IPS-NIHi11 (cell line): ENCODE measurements around the gene FAM177A1.
A peak's percentile ranks its signal among the peaks of the same experiment; 100 is the strongest.
"Not testable (repeated sequence)": the region's sequence is repeated elsewhere in the genome, so short reads cannot be mapped to it uniquely, and the experiment has no call there.

Experiments
- DNase-seq: peaks from one replicate; pipeline ENCODE4 v3.0.0; 2012; ENCODE audit warnings: mixed read lengths, low spot score

Gene FAM177A1

GRCh38 chr14:35061113-35061791 lies 15.2 kb downstream of the FAM177A1 start:
- DNase-seq = peak; percentile 74

GRCh38 chr14:35065731-35066130 lies 19.7 kb downstream of the FAM177A1 start:
- not testable (repeated sequence) for DNase-seq

GRCh38 chr14:35068238-35069012 lies 22.4 kb downstream of the FAM177A1 start:
- no peak for DNase-seq

- DNase-seq = no peak
Observed at GRCh38 chr14:35072226-35072625, 26.2 kb downstream of the FAM177A1 start.

- DNase-seq = no peak
Observed at GRCh38 chr14:35073486-35073885, 27.4 kb downstream of the FAM177A1 start.

- no peak for DNase-seq
Observed at GRCh38 chr14:35078082-35078481, 32.0 kb downstream of the FAM177A1 start.

- no peak for DNase-seq
Observed at GRCh38 chr14:35079742-35080141, 33.7 kb downstream of the FAM177A1 start.

GRCh38 chr14:35083530-35084150 lies 37.6 kb downstream of the FAM177A1 start:
- no peak for DNase-seq

- DNase-seq = no peak
Observed at GRCh38 chr14:35085441-35085840, 39.4 kb downstream of the FAM177A1 start.

- no peak for DNase-seq
Observed at GRCh38 chr14:35088514-35088913, 42.4 kb downstream of the FAM177A1 start.

- DNase-seq = not testable (repeated sequence)
Observed at GRCh38 chr14:35094645-35095044, 48.6 kb downstream of the FAM177A1 start.

- no peak for DNase-seq
Observed at GRCh38 chr14:35107866-35108265, 61.8 kb downstream of the FAM177A1 start.

- DNase-seq = no peak
Observed at GRCh38 chr14:35112641-35113040, 66.6 kb downstream of the FAM177A1 start.

- DNase-seq = no peak
Observed at GRCh38 chr14:35113308-35113950, 67.4 kb downstream of the FAM177A1 start.

GRCh38 chr14:35114036-35114435 lies 68.0 kb downstream of the FAM177A1 start:
- DNase-seq = no peak

GRCh38 chr14:35116242-35116641 lies 70.2 kb downstream of the FAM177A1 start:
- no peak for DNase-seq

- no peak for DNase-seq
Observed at GRCh38 chr14:35117112-35117511, 71.0 kb downstream of the FAM177A1 start.

- no peak for DNase-seq
Observed at GRCh38 chr14:35121026-35121886, 75.2 kb downstream of the FAM177A1 start.

GRCh38 chr14:35121887-35122695 lies 76.0 kb downstream of the FAM177A1 start, which contains the start of the genes PPP2R3C and PRORP:
TSS of gene PPP2R3C (minus strand) at chr14:35121990. CDS start at chr14:35121959, 31 bp downstream.
TSS of gene PRORP (plus strand) at chr14:35122552. CDS start at chr14:35123246, 694 bp downstream.
- peak; percentile 93 for DNase-seq

- DNase-seq = peak; percentile 46
Observed at GRCh38 chr14:35122696-35123387, 76.8 kb downstream of the FAM177A1 start.
